Stimulated activated CD4-positive, alpha-beta T cell treated with anti-CD3 and anti-CD28 coated beads, Interleukin-15, amount 100 ng/mL, for 24 hours (primary cell): ENCODE data around the gene CENPX.
A peak's percentile ranks its signal among the peaks of the same experiment; 100 is the strongest.
"Not testable (repeated sequence)": the region's sequence is repeated elsewhere in the genome, so short reads cannot be mapped to it uniquely, and the experiment has no call there.

Experiments used
- DNase-seq: peaks from one replicate; pipeline ENCODE4 v3.0.0-alpha.2; 2020

The CENPX gene

DNA sequence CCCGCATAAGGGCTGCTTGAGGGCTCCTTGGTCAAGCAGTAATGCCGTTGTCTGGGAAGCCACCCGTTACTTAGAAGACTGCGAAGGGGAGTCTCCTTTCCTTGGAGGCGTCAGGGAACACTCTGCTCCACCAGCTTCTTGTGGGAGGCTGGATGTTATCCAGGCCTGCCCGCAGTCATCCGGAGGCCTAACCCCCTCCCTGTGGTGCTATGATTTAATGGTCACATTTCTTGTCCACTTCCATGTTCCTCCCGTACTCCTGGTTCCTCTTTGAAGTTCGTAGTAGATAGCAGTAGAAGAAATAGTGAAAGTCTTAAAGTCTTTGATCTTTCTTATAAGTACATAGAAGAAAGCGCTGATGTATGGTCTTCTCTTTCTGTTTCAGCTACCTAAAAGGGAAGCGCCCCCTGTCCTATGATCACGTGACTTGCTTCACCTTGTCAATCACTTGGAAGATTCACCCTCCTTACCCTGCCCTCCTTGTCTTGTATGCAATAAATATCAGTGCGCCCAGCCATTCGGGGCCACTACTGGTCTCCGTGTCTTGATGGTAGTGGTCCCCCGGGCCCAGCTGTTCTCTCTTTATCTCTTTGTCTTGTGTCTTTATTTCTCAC is 16.2 kb upstream of the CENPX start:
- DNase-seq: not testable (repeated sequence)

GRCh38 chr17:82037889-82038195 is 15.2 kb upstream of the CENPX start:
- no peak for DNase-seq

- DNase-seq: peak; percentile 98
Measured at GRCh38 chr17:82037092-82037888, 14.6 kb upstream of the CENPX start, which contains the start of gene DCXR. Gene DCXR, minus strand, starts transcription at chr17:82037697. Its CDS starts 15 bp downstream, at chr17:82037682.

DNA sequence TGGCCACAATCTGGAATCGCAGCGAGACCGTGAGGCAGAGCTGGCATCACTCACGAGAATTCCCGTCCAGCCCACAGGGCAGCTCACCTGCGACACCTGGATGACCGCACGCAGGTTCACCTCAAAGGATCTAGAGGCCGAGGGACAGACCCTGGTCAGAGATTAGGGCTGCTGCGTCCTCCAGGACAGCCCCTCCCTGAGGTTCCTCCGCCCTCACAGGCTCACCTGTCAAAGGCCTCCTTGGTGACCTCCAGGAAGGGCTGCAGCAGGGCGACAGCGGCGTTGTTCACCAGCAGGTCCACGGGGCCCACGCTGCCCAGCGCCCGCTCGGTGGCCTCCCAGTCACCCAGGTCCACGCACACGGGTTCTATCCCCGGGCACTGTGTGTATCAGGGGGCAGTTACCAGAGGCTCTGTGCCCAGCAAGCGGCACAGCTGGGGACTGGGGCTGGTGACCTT is 14.0 kb upstream of the CENPX start:
- no peak for DNase-seq

- DNase-seq: no peak
Measured at GRCh38 chr17:82035956-82036633, 13.4 kb upstream of the CENPX start.

DNA sequence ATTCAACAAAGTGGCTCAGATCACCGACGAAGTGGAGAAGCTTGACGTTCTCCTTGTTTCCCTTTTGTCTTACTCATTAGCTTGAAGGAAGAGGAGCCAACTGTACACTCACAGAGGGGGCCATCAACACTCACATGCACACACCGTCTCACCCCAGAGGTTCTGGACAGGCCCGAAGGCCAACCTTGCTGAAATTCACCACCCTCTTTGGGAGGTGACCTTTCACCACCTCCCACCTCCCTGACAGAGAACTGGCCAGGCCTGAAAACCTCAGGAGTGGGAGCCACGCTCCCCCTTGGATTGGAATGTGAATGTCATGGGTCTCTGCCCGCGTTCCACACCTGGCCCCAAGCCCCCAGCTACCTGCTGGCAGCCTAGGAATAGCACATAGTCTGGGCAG is 12.8 kb upstream of the CENPX start:
- DNase-seq: no peak

DNA sequence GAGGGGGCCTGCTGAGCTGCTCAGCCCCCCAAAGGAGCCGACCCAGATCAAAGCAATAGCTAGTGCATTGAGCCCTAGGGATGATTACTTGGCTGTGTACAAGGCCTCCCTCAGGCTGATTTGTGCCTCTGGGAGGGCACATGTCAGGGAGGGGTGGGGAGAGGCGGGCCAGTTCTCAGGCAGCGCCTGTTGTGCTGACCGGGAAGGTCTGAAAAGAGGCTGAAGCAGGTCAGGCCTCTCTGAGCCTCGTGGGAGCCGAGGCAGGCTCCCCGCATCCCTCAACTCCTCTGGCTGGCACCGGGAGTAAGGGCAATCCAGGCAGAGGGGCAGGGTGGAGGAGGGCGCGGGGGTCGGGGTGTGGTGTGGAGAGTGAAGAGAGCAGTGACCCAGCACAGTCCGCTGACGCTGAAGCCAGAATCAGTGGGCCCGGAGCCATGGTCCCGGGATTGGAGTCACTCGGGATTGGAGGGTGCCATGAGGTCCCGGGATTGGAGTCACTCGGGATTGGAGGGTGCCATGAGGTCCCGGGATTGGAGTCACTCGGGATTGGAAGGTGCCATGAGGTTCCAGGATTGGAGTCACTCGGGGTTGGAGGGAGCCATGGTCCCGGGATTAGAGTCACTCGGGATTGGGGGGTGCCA is 11.8 kb upstream of the CENPX start:
- no peak for DNase-seq

DNA sequence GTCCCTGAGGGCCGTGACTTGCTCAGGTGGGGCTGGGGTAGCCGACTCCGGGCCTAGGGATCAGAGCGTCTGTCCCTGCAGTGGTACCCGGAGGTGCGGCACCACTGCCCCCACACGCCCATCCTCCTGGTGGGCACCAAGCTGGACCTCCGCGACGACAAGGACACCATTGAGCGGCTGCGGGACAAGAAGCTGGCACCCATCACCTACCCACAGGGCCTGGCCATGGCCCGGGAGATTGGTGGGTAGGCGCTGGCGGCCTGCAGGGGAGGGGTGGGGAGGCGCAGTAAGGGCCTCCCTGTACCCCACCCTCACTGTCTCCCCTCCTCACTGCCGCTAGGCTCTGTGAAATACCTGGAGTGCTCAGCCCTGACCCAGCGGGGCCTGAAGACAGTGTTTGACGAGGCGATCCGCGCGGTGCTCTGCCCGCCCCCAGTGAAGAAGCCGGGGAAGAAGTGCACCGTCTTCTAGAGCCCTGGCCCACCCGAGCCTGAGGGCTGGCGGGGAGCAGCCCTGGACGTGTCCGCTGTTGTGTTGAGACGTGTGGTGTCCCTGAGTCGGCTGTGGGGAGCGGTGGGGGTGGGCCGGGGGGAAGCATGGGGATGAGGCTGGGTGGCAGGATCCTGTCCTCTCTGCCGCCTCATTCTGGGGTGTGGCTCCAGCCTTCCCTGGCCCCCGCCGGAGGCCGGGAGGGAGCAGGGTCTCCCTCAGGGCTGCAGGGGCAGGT is 10.8 kb upstream of the CENPX start:
- DNase-seq: no peak

GRCh38 chr17:82031885-82032627 is 9.4 kb upstream of the CENPX start:
- peak; percentile 75 for DNase-seq

DNA sequence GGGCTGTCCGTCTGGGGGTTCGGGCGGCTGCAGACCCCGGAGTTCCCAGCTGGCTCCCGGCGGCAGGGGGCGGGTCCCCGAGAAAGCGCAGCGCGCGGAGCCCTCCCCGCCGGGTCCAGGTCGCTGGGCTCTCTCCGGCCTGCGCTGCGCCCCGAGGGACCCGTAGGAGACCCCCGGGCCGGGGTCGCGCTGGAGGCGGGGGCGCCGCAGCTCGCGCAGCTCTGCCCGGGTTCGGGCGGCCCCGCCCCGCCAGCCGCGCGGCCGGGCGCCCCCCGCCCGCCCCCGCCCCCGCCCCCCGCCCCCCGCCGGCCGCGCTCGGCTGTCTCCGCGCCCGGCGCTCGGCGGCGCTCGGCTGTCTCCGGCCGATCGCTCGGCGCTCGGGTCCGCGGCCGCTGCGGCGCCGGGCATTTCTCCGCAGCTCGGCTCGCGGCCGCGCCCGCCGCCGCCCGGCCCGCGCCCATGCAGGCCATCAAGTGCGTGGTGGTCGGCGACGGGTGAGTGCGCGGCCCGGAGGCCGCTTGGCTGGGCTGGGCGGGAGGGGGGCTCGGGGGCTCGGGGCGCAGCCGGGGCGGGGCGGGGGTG is 8.7 kb upstream of the CENPX start, which contains the start of gene RAC3:
Gene RAC3 (plus strand): TSS at position 376 of the 582 bp plus-strand sequence. CDS start 84 bp downstream, at position 460.
- peak; percentile 37 for DNase-seq

DNA sequence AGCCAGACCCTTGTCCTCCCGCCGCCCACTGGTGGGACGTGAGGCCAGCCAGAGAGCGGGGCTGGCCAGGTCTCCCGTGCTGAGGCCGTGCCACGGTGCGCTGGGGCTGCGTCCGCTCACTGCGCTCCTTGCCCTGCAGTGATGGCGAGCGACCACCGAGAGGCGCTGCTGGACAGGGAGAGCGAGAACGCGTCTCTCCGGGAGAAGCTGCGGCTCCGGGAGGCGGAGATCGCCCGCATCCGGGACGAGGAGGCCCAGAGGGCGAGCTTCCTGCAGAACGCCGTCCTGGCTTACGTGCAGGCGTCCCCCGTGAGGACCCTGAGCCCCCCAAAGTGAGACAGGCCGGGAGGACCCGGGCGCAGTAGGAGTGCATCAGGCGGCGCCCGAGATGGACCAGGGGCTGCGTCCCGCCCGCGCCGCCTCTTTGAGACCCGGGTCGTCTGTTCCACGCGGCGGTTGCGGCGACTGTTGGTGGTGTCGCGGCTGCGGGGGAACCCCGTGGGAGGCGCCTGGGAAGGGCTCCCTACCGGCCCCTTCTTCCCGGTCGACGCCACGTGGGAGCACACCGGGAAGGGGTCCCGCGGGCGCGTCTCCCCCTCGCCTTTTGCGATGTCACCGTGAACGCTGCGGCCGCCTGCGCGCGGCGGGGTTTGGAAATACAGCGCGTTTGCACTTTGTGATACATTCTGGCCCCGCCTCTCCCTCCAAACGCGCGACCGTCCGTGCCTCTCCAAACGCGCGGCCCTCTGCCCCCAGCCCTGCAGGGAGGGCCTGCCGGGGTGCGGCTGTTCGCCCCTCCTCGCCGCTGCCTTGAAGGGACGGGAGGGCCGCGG is 8.0 kb upstream of the CENPX start:
- DNase-seq: peak; percentile 88

- DNase-seq: no peak
Measured at GRCh38 chr17:82029990-82030469, 7.4 kb upstream of the CENPX start.

DNA sequence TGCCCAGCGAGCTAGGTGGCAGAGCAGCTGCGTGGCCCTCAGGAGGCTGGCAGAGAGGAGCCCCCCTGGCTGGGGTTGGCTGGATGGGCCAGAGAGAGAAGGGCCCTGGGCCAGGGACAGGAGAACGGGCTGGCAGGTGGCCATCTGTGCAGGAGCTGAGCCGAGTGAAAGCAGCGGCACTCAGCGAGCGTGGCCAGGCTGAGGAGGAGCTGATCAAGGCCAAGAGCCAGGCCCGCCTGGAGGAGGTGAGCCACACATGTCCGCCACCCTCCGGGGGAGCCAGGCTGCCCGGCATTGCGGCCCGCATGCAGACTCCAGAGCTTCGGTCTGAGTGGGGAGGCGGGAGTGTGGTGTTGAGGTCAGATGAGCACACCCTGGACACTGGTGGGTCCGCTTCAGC is 6.7 kb upstream of the CENPX start:
- no peak for DNase-seq

DNA sequence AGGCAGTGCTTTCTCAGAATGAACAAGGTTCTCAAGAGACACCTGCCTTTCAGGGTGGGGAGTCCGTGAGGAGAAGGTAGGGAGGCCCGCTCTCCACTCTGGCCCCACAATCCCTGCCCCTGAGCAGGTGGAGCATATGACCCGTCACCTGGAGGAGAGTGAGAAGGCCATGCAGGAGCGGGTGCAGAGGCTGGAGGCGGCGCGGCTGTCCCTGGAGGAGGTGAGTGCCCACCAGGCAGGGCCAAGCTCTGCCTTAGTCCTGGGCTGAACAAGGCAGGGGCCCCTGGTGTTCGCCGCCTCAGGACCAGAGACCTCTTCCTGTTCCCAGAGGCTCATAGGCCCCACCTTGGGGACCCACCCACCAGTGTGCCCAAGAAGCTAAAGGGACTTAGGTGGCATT is 6.3 kb upstream of the CENPX start:
- no peak for DNase-seq

DNA sequence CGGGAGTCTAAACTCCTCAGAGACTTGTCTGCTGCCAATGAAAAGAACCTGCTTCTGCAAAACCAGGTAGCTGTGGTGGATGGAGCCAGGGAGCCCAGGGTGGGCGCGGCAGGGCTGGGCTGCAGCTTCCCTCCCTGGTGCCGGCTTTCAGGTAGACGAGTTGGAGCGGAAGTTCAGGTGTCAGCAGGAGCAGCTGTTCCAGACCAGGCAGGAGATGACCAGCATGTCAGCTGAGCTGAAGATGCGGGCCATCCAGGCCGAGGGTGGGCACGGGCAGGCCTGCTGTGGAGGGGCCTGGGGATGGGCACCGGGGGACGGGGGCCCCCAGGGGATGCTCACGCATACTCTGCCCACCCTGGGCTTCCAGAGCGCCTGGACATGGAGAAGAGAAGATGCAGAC is 5.6 kb upstream of the CENPX start:
- DNase-seq: no peak

GRCh38 chr17:82025401-82026107 is 2.9 kb upstream of the CENPX start:
- DNase-seq: no peak

GRCh38 chr17:82024859-82025258 is 2.2 kb upstream of the CENPX start:
- DNase-seq: no peak

- DNase-seq: peak; percentile 52
Measured at GRCh38 chr17:82023447-82024241, 966 bp upstream of the CENPX start.

DNA sequence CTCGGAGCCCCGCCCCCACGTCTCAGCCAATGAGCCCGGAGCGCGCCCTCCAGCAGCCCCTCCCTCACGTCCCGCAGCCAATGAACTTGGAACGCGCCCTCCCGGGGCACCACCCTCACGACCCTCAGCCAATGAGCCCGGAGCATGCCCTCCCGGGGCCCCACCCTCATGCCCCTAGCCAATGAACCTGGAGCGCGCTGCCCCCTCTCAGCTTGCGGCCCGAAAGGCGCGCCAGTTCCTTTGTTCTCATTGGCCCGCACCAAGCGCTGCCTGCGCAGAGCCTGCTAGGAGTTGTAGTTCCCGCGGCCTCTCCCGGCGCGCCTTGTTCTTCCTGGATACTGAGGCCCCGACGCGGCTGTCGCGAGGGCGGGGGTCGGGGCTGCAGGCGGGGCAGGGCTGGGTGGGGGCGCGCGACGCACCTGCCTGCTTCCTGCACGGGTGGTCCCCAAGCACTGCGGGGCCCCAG is 336 bp upstream of the CENPX start, which contains the start of gene LRRC45:
Gene LRRC45 (plus strand): TSS at position 325 of the 466 bp plus-strand sequence. CDS start 339 bp downstream, outside the sequence.
- DNase-seq: peak; percentile 100
